PC-9 (cell line): ENCODE measurements around the gene PAQR3. TPM values are rescaled to one million over a fixed set of nuclear protein-coding genes. Genes with fewer than 3 reads are reported as not detected.

ENCODE experiments used
- BruUV-seq: library from RNA; stranded (reverse); fragments of 400-500 nt; replicated peaks from 2 replicates; lab custom pipeline; 2021; lab: Mats Ljungman, UMichigan
- CTCF ChIA-PET: fragments of 300-600 bp; sonication (Branson Sonifier 250); formaldehyde crosslinking; loops from one replicate; lab custom pipeline; 2022; ENCODE audit warnings: antibody characterized with exemption; lab: Charles Lee
- POLR2A ChIA-PET: fragments of 300-600 bp; sonication (Branson Sonifier 250); formaldehyde crosslinking; loops from one replicate; lab custom pipeline; 2022; ENCODE audit warnings: antibody characterized with exemption; ENCODE audit not compliant: unreplicated experiment; lab: Charles Lee
- DNase-seq, 2 experiments: peaks; one replicate each; pipeline versions ENCODE4 v3.0.0 to v3.0.0-alpha.2; 2015 to 2022; ENCODE audit warnings: mixed read lengths in 1 of 2
- H2AFZ ChIP-seq: fragments of 200-600 bp; sonication (generic); 2 replicates; pipeline ENCODE4 v1.8.1; 2017; ENCODE audit warnings: antibody characterized with exemption
- H3F3A ChIP-seq: fragments of 200-600 bp; sonication (generic); 2 replicates; pipeline ENCODE4 v1.8.1; 2017; ENCODE audit warnings: antibody characterized with exemption, mild to moderate bottlenecking, low read depth; ENCODE audit not compliant: insufficient read depth
- H3K27ac ChIP-seq: fragments of 200-600 bp; sonication (generic); 2 replicates; pipeline ENCODE4 v1.6.1; 2016; ENCODE audit warnings: mixed run types
- H3K27me3 ChIP-seq: fragments of 200-600 bp; sonication (generic); 2 replicates; pipeline ENCODE4 v1.6.1; 2016; ENCODE audit warnings: low read depth, mixed run types; ENCODE audit not compliant: insufficient read depth
- H3K36me3 ChIP-seq: fragments of 200-600 bp; sonication (generic); 2 replicates; pipeline ENCODE4 v1.6.1; 2016; ENCODE audit warnings: low read depth, mixed run types
- H3K4me1 ChIP-seq: fragments of 200-600 bp; sonication (generic); replicated peaks from 2 replicates; pipeline ENCODE4 v1.6.1; 2016; ENCODE audit warnings: mixed run types; ENCODE audit not compliant: insufficient read depth
- H3K4me2 ChIP-seq: fragments of 200-600 bp; sonication (generic); 2 replicates; pipeline ENCODE4 v1.6.1; 2017; ENCODE audit warnings: mixed run types
- H3K4me3 ChIP-seq: fragments of 200-600 bp; sonication (generic); 2 replicates; pipeline ENCODE4 v1.6.1; 2016; ENCODE audit warnings: mixed run types
- H3K79me2 ChIP-seq: fragments of 200-600 bp; sonication (generic); 2 replicates; pipeline ENCODE4 v1.6.1; 2017; ENCODE audit warnings: low read depth, mixed run types
- H3K9me2 ChIP-seq: fragments of 200-600 bp; sonication (generic); 2 replicates; pipeline ENCODE4 v1.8.1; 2017; ENCODE audit warnings: mild to moderate bottlenecking; ENCODE audit not compliant: insufficient read depth
- H3K9me3 ChIP-seq: fragments of 200-600 bp; sonication (generic); 2 replicates; pipeline ENCODE4 v1.8.1; 2016; ENCODE audit warnings: low read depth; ENCODE audit not compliant: insufficient read depth
- H4K20me1 ChIP-seq: fragments of 200-600 bp; sonication (generic); 2 replicates; pipeline ENCODE4 v1.8.1; 2017; ENCODE audit not compliant: insufficient read depth
- CTCF ChIP-seq: fragments of 200-600 bp; sonication (generic); conservative IDR thresholded peaks from 2 replicates; pipeline ENCODE4 v1.6.1; 2017; ENCODE audit warnings: mixed run types, antibody characterized with exemption, mild to moderate bottlenecking, moderate library complexity
- EZH2 ChIP-seq: fragments of 200-600 bp; sonication (generic); IDR thresholded peaks from 2 replicates; pipeline ENCODE4 v1.8.0; 2017; ENCODE audit warnings: antibody characterized with exemption, low read depth
- intact Hi-C: fragments of 100-400 bp; cut with micrococcal nuclease; formaldehyde crosslinking; loops from one replicate; pipeline ENCODE4 v1.10.0; 2022; ENCODE audit not compliant: unreplicated experiment
- total RNA-seq: library from RNA; stranded (reverse); gene quantifications from 2 replicates; pipeline ENCODE4 v1.2.3, GENCODE V29; 2021

The PAQR3 gene
- total RNA-seq, 1 experiment from 2014 or later = 11.0 TPM

GRCh38 chr4:78975865-78976264 lies 36.6 kb upstream of the PAQR3 start:
- no peak overlapping the region for H2AFZ ChIP-seq
- no peaks in the 10 kb centered on the region for H3K27me3 ChIP-seq
- no peak for DNase-seq
- BruUV-seq = no TSS peak
- no peaks in the 10 kb centered on the region for H3K9me3 ChIP-seq
- H3K4me1 ChIP-seq = no peaks in the 10 kb centered on the region
- CTCF ChIA-PET = no interaction called here
- no peak overlapping the region for H3K4me3 ChIP-seq
- H3K36me3 ChIP-seq = no peaks in the 10 kb centered on the region
- H3K79me2 ChIP-seq = no peaks in the 10 kb centered on the region
- H3K27ac ChIP-seq = no peak overlapping the region
- no peaks in the 10 kb centered on the region for H3F3A ChIP-seq
- H3K9me2 ChIP-seq = no peaks in the 10 kb centered on the region
- TF ChIP-seq CTCF = no peak
- no peak for TF ChIP-seq EZH2
- no peaks in the 10 kb centered on the region for H4K20me1 ChIP-seq
- POLR2A ChIA-PET = interaction anchor here (0.6 kb wide), 1 partner anchor 48 kb away, joined by 4 read pairs; no protein-coding TSS in a partner anchor
- intact Hi-C loops = no loop called here
- no peak overlapping the region for H3K4me2 ChIP-seq

GRCh38 chr4:78971776-78972175 lies 32.5 kb upstream of the PAQR3 start:
- ChIA-PET CTCF (no interaction called here), POLR2A (no interaction called here)
- H3K27ac ChIP-seq = no peak overlapping the region
- H3K9me2 ChIP-seq = no peaks in the 10 kb centered on the region
- BruUV-seq = no TSS peak
- TF ChIP-seq EZH2 = no peak
- no peak for TF ChIP-seq CTCF
- DNase-seq = no peak
- no peak overlapping the region for H3K4me2 ChIP-seq
- no peaks in the 10 kb centered on the region for H3K79me2 ChIP-seq
- H3K27me3 ChIP-seq = no peaks in the 10 kb centered on the region
- H3K4me3 ChIP-seq = no peak overlapping the region
- no peaks in the 10 kb centered on the region for H3K4me1 ChIP-seq
- H3F3A ChIP-seq = no peaks in the 10 kb centered on the region
- no peaks in the 10 kb centered on the region for H3K9me3 ChIP-seq
- H4K20me1 ChIP-seq = no peaks in the 10 kb centered on the region
- intact Hi-C loops = no loop called here
- H3K36me3 ChIP-seq = no peaks in the 10 kb centered on the region
- no peak overlapping the region for H2AFZ ChIP-seq

- ChIA-PET CTCF (no interaction called here), POLR2A (no interaction called here)
- no peaks in the 10 kb centered on the region for H3F3A ChIP-seq
- BruUV-seq = no TSS peak
- no peaks in the 10 kb centered on the region for H3K79me2 ChIP-seq
- H3K4me3 ChIP-seq = no peak overlapping the region
- H2AFZ ChIP-seq = no peak overlapping the region
- DNase-seq = no peak
- no peaks in the 10 kb centered on the region for H3K27me3 ChIP-seq
- no peak overlapping the region for H3K27ac ChIP-seq
- H4K20me1 ChIP-seq = no peaks in the 10 kb centered on the region
- intact Hi-C loops = no loop called here
- H3K4me1 ChIP-seq = no peaks in the 10 kb centered on the region
- H3K4me2 ChIP-seq = no peak overlapping the region
- no peaks in the 10 kb centered on the region for H3K36me3 ChIP-seq
- no peak for TF ChIP-seq EZH2
- TF ChIP-seq CTCF = no peak
- no peaks in the 10 kb centered on the region for H3K9me2 ChIP-seq
- H3K9me3 ChIP-seq = no peaks in the 10 kb centered on the region
Observed at GRCh38 chr4:78971326-78971725, 32.1 kb upstream of the PAQR3 start.
